ENCODE measurements around the gene OR9G1.

The OR9G1 gene

DNA sequence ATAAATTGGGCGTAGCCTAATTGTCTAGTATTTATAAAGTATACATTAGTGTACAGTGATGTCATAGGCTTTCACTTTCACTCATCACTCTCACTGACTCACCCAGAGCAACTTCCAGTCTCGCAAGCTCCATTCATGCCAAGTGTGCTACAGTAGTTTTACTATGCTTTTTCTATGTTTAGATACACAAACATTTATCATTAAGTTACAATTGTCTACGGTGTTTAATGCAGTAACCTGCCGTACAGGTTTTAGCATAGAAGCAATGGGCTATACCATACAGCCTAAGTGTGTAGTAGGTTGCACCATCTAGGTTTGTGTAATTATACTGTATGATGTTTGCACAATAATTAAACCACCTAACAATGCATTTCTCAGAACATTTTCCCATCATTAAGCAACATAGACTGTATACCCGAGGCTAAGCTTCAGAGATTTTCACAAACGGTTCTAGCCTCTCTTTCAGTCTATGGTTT is 17.5 kb downstream of the OR9G1 start:
- H3K4me3 ChIP-seq (ENCODE audit: low read length): no peak overlapping the region
- H3K27me3 ChIP-seq (ENCODE audit: control insufficient read depth, insufficient read depth, low read length): no peaks in the 10 kb centered on the region

DNA sequence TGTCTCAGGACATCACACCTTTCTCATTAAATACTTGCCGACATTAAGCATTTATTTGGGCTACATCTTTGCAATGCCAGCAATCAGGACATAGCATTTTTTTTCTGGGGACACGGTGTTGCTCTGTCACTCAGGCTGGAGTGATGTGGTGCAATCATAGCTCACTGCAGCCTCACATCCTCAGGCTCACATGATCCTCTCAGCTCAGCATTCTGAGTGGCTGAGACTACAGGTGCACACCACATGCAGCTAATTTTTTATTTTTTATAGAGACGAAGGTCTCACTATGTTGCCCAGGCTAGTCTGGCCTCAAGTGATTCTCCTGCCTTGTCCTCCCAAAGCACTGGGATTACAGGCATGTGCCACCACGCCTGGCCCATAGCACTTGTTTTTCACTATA is 21.6 kb downstream of the OR9G1 start:
- Histone ChIP-seq H3K9me3 (ENCODE audit: control insufficient read depth, low read length) (no peaks in the 10 kb centered on the region), H3K4me3 (ENCODE audit: low read length) (no peak overlapping the region), H3K36me3 (ENCODE audit: control insufficient read depth, insufficient read depth, low read length) (no peaks in the 10 kb centered on the region), H3K4me1 (ENCODE audit: control insufficient read depth, insufficient read depth, low read length) (no peaks in the 10 kb centered on the region), H3K9ac (ENCODE audit: low read length) (no peak overlapping the region), H3K27me3 (ENCODE audit: control insufficient read depth, insufficient read depth, low read length) (no peaks in the 10 kb centered on the region)

More for the DNA sequence above, 17.5 kb downstream of the OR9G1 start:
- H3K9me3 ChIP-seq (ENCODE audit: control insufficient read depth, low read length): no peaks in the 10 kb centered on the region
- H3K36me3 ChIP-seq (ENCODE audit: control insufficient read depth, insufficient read depth, low read length): no peaks in the 10 kb centered on the region
- H3K4me1 ChIP-seq (ENCODE audit: control insufficient read depth, insufficient read depth, low read length): no peaks in the 10 kb centered on the region
- H3K9ac ChIP-seq (ENCODE audit: low read length): no peak overlapping the region

DNA sequence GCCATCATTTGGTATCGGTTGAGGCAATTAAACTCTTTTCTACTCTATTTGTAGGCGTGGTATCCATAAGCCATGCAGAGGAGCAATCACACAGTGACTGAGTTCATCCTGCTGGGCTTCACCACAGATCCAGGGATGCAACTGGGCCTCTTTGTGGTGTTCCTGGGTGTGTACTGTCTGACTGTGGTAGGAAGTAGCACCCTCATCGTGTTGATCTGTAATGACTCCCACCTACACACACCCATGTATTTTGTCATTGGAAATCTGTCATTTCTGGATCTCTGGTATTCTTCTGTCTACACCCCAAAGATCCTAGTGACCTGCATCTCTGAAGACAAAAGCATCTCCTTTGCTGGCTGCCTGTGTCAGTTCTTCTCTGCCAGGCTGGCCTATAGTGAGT is 41.2 kb downstream of the OR9G1 start:
- Histone ChIP-seq H3K9ac (ENCODE audit: low read length) (no peak overlapping the region), H3K9me3 (ENCODE audit: control insufficient read depth, low read length) (no peaks in the 10 kb centered on the region), H3K27me3 (ENCODE audit: control insufficient read depth, insufficient read depth, low read length) (no peaks in the 10 kb centered on the region), H3K4me1 (ENCODE audit: control insufficient read depth, insufficient read depth, low read length) (no peaks in the 10 kb centered on the region), H3K4me3 (ENCODE audit: low read length) (no peak overlapping the region), H3K36me3 (ENCODE audit: control insufficient read depth, insufficient read depth, low read length) (no peaks in the 10 kb centered on the region)

DNA sequence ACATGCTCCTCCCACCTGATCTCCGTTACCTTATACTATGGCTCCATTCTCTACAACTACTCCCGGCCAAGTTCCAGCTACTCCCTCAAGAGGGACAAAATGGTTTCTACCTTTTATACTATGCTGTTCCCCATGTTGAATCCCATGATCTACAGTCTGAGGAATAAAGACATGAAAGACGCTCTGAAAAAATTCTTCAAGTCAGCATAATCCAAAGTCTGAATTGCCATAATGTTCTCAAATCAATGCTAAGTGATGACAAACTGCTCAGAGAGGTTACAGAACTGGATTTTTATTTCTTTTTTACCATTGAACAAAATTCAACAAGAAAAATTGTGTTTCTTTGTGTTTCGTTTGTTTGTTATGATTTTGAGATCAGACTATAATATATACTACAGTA is 42.0 kb downstream of the OR9G1 start:
- H3K27me3 ChIP-seq (ENCODE audit: control insufficient read depth, insufficient read depth, low read length): no peaks in the 10 kb centered on the region
- H3K4me3 ChIP-seq (ENCODE audit: low read length): no peak overlapping the region
- H3K4me1 ChIP-seq (ENCODE audit: control insufficient read depth, insufficient read depth, low read length): no peaks in the 10 kb centered on the region
- no peak overlapping the region for H3K9ac ChIP-seq (ENCODE audit: low read length)
- H3K36me3 ChIP-seq (ENCODE audit: control insufficient read depth, insufficient read depth, low read length): no peaks in the 10 kb centered on the region
- no peaks in the 10 kb centered on the region for H3K9me3 ChIP-seq (ENCODE audit: control insufficient read depth, low read length)

DNA sequence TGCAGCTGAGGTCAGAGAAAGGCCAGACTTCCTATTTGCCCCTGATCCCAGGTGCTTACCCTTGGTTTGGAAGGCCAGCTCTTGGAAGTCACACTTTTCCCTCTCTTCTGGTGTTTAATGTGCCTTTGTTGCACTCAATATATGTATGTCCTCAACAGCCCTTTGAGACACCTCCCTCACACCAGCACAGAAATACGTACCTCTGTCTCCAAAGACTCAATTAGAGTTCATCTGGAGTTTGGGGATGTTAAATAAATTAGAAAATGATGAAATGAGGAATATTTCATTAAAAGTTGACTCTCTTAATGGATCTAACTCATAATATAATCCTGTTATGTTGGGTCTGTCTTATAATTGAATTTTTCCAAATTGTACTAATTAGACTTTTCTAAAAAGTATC is 49.7 kb downstream of the OR9G1 start, which contains the start of gene OR9G4:
Gene OR9G4, minus strand, starts transcription at position 101 of the 400 bp plus-strand sequence. CDS start 4,931 bp downstream, outside the sequence.
- Histone ChIP-seq H3K36me3 (ENCODE audit: control insufficient read depth, insufficient read depth, low read length) (no peaks in the 10 kb centered on the region), H3K4me3 (ENCODE audit: low read length) (no peak within 1 kb of the TSS), H3K9me3 (ENCODE audit: control insufficient read depth, low read length) (no peaks in the 10 kb centered on the region), H3K9ac (ENCODE audit: low read length) (no peak within 1 kb of the TSS), H3K4me1 (ENCODE audit: control insufficient read depth, insufficient read depth, low read length) (no peaks in the 10 kb centered on the region), H3K27me3 (ENCODE audit: control insufficient read depth, insufficient read depth, low read length) (no peaks in the 10 kb centered on the region)

DNA sequence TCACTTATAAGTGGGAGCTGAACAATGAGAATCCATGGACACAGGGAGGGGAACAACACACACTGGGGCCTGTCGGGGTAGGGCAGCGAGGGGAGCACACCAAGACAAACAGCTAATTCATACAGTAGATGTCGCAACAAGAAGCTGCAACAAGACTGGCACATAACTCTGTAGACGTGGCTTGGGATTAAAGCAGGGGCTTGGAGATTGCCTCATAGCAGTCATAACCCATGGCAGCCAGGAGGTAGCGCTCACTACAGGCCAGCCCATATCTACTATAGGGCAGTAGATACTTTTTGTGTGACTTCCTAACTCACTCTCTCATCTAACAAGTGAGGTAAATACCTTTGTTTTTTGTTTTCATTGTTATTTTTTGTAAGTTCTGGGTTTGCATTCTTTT is 51.3 kb downstream of the OR9G1 start:
- Histone ChIP-seq H3K27me3 (ENCODE audit: control insufficient read depth, insufficient read depth, low read length) (no peaks in the 10 kb centered on the region), H3K4me1 (ENCODE audit: control insufficient read depth, insufficient read depth, low read length) (no peaks in the 10 kb centered on the region), H3K9me3 (ENCODE audit: control insufficient read depth, low read length) (no peaks in the 10 kb centered on the region), H3K9ac (ENCODE audit: low read length) (no peak overlapping the region), H3K4me3 (ENCODE audit: low read length) (no peak overlapping the region), H3K36me3 (ENCODE audit: control insufficient read depth, insufficient read depth, low read length) (no peaks in the 10 kb centered on the region)

DNA sequence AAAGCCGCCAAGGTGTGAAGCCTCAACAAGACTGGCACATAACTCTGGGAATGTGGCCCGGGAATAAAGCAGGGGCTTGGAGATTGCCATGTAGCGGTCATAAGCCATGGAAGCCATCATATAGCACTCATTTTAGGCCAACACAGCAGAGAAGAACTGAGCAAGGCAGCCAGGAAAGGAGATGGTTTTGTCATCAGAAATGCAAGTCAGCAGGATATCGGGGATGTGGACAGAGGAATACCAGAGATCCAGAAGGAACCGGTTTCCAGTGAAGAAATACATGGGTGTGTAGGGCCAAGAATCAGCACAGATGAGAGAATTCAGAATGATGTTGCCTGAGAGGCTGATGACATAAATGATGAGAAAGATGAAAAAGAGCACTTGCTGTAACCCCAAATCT is 52.6 kb downstream of the OR9G1 start:
- no peak overlapping the region for H3K9ac ChIP-seq (ENCODE audit: low read length)

More for the DNA sequence above, 52.6 kb downstream of the OR9G1 start:
- H3K36me3 ChIP-seq (ENCODE audit: control insufficient read depth, insufficient read depth, low read length): no peaks in the 10 kb centered on the region
- no peaks in the 10 kb centered on the region for H3K4me1 ChIP-seq (ENCODE audit: control insufficient read depth, insufficient read depth, low read length)
- H3K27me3 ChIP-seq (ENCODE audit: control insufficient read depth, insufficient read depth, low read length): no peaks in the 10 kb centered on the region
- H3K9me3 ChIP-seq (ENCODE audit: control insufficient read depth, low read length): no peaks in the 10 kb centered on the region
- no peak overlapping the region for H3K4me3 ChIP-seq (ENCODE audit: low read length)

All from mucosa of stomach (tissue), 1 donor.